ENCODE data around the gene TADA2A. TPM values are rescaled to one million over a fixed set of nuclear protein-coding genes. Genes with fewer than 3 reads are reported as not detected.
"Not testable (repeated sequence)": the region's sequence is repeated elsewhere in the genome, so short reads cannot be mapped to it uniquely, and the experiment has no call there.

The TADA2A gene
- total RNA-seq, 2 experiments from 2014 or later: 40.9 to 45.0 TPM

DNA sequence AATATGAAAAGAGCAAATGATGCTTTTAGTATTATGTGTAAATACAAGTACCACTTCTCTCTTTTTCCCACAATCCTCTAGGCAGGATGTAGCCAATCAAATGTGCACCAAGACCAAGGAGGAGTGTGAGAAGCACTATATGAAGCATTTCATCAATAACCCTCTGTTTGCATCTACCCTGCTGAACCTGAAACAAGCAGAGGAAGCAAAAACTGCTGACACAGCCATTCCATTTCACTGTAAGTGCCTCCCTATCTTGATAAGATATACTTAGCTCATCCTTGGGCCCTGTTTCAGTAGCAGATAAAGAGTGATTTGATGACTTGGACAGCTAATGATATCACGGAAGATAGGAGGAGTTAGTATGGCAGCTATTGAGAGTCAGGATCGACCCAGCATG is 33.7 kb downstream of the TADA2A start:
- peaks cover 8% of the 10 kb centered on the region for H3K4me1 Mint-ChIP-seq
- H3K9me3 Mint-ChIP-seq: no peaks in the 10 kb centered on the region
- POLR2A ChIA-PET: no interaction called here
- no peak overlapping the region for H3K27ac Mint-ChIP-seq
- no peaks in the 10 kb centered on the region for H3K27me3 Mint-ChIP-seq
- peaks cover 49% of the 10 kb centered on the region for H3K36me3 Mint-ChIP-seq (ENCODE audit: low read depth)
- CTCF ChIA-PET: interaction anchor here (0.7 to 1.1 kb wide), 2 partner anchors 9 to 16 kb away, joined by 3 to 5 read pairs; no protein-coding TSS in a partner anchor
- no peak overlapping the region for H3K4me3 Mint-ChIP-seq
- DNase-seq: no peak

DNA sequence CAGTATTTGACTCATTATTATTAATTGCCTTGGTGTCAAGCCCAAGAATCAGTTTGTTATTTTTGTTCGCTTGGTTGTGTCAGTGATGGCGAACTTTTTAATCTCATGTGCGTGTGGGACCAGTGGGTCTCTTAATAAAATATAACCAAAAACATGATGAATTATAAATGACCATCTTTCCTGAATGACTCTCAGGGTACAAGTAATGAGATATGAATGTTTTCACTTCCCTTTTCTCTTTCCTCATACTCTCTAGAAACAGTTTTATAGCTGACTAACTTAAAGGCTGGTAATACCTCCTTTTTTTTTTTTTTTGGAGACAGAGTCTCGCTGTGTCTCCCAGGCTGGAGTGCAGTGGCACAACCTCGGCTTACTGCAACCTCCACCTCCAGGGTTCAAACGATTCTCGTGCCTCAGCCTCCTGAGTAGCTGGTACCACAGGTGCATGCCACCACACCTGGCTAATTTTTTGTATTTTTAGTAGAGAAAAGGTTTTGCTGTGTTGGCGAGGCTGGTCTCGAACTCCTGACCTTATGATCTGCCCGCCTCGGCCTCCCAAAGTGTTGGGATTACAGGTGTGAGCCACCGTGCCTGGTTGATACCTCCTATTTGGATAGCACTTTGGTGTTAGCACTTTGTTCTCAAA is 34.8 kb downstream of the TADA2A start:
- Mint-ChIP-seq H3K27ac (peak overlapping the region; percentile 25), H3K36me3 (ENCODE audit: low read depth) (peaks cover 49% of the 10 kb centered on the region)
- H3K27me3 Mint-ChIP-seq, POLR2A ChIA-PET, DNase-seq, H3K4me3 Mint-ChIP-seq, H3K4me1 Mint-ChIP-seq, H3K9me3 Mint-ChIP-seq: not testable (repeated sequence)
- CTCF ChIA-PET: interaction anchor here (1.1 kb wide), 1 partner anchor 10 kb away, joined by 5 read pairs; no protein-coding TSS in a partner anchor

DNA sequence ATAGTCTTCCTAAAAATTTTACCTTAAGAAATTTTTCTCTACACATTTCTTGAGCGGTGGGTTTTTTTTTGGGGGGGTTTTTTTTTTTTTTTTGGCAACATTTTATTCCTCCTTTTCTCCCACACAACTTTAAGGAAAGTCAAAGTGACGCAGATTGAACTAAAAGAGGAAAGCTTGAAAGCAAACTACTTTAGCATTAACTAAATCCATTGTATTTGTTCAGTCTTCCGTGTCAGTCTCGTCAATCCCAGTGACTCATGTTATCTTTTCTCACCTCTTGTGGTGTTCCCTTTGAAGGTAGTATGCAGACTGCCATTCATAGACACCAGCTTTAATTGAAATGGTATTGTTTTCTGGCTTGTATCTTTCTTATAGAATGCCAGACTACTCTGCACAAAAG is 39.3 kb downstream of the TADA2A start:
- Mint-ChIP-seq H3K36me3 (ENCODE audit: low read depth) (peaks cover 47% of the 10 kb centered on the region), H3K4me3 (no peak overlapping the region), H3K27me3 (no peaks in the 10 kb centered on the region), H3K27ac (no peak overlapping the region), H3K4me1 (no peaks in the 10 kb centered on the region), H3K9me3 (no peaks in the 10 kb centered on the region)
- DNase-seq: no peak
- POLR2A ChIA-PET: no interaction called here
- CTCF ChIA-PET: interaction anchor here (0.6 kb wide), 1 partner anchor 162 kb away, joined by 4 read pairs; no protein-coding TSS in a partner anchor

DNA sequence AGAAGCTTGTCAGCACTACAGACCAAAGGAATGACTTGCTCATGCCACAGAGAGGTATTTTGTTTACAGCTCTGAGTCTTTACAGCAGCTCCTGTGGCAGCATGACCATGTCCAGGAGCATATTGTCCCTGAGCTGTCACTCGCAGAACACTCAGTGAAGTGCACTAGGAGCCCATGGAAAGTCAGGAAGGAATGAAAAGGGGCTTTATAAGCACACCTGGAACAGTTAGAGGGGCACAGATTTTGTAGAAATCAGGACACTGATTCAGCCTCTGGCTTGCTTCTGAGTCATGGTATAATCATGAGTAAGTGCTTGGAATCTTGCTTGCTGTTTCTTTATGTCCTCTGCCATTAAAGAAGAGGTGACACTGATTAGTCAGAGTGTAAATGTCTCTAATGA is 41.0 kb downstream of the TADA2A start:
- Mint-ChIP-seq H3K27ac (no peak overlapping the region), H3K4me1 (no peaks in the 10 kb centered on the region), H3K27me3 (no peaks in the 10 kb centered on the region), H3K9me3 (no peaks in the 10 kb centered on the region), H3K4me3 (no peak overlapping the region), H3K36me3 (ENCODE audit: low read depth) (peaks cover 41% of the 10 kb centered on the region)
- POLR2A ChIA-PET: no interaction called here
- no peak for DNase-seq
- CTCF ChIA-PET: interaction anchor here (1.0 to 1.6 kb wide), 2 partner anchors 18 to 74 kb away, joined by 4 read pairs; no protein-coding TSS in a partner anchor

DNA sequence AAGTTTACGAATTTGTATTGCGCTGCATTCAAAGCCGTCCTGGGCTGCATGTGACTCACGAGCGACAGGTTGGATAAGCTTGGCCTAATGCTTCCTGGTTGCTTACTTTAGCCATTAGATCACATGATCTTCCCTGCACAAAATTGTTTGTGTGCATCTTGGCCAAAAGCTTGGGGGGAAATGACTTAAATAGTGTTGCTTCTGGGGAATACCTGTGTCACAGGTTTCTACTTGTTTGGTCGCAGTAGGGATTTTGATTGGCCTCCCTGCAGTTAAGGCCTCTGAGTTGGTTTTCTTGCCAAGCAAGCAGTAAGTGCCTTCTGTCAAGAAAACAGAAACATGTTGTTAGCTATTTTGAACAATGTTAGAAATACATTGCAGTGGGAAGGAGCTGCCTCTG is 43.4 kb downstream of the TADA2A start:
- Mint-ChIP-seq H3K4me1 (no peaks in the 10 kb centered on the region), H3K9me3 (no peaks in the 10 kb centered on the region), H3K4me3 (no peak overlapping the region), H3K27ac (no peak overlapping the region), H3K36me3 (ENCODE audit: low read depth) (peaks cover 38% of the 10 kb centered on the region), H3K27me3 (no peaks in the 10 kb centered on the region)
- DNase-seq: no peak
- ChIA-PET POLR2A (no interaction called here), CTCF (interaction anchor here (0.6 to 1.6 kb wide), 7 partner anchors 11 to 275 kb away, joined by 3 to 5 read pairs (median 4); no protein-coding TSS in a partner anchor)

DNA sequence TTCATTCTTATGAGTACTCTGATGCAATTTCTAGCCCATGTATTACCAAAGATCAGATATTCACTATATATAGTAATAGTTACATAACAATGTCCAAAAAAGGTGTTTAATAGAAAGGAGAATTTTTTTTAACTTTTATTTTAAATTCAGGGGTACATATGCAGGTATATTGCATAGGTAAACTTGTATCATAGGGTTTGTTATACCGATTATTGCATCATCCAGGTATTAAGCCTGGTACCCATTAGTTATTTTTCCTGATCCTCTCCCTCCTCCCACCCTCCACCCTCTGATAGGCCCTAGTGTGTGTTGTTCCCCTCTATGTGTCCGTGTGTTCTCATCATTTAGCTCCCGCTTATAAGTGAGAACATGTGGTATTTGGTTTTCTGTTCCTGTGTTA is 51.1 kb downstream of the TADA2A start:
- H3K4me3 Mint-ChIP-seq, H3K4me1 Mint-ChIP-seq, H3K27ac Mint-ChIP-seq, H3K9me3 Mint-ChIP-seq, H3K27me3 Mint-ChIP-seq, DNase-seq, POLR2A ChIA-PET: not testable (repeated sequence)
- H3K36me3 Mint-ChIP-seq (ENCODE audit: low read depth): peaks cover 26% of the 10 kb centered on the region
- CTCF ChIA-PET: interaction anchor here (0.9 to 1.0 kb wide), 2 partner anchors 22 to 51 kb away, joined by 3 read pairs; partner anchors contain the start of genes ACACA and TADA2A

DNA sequence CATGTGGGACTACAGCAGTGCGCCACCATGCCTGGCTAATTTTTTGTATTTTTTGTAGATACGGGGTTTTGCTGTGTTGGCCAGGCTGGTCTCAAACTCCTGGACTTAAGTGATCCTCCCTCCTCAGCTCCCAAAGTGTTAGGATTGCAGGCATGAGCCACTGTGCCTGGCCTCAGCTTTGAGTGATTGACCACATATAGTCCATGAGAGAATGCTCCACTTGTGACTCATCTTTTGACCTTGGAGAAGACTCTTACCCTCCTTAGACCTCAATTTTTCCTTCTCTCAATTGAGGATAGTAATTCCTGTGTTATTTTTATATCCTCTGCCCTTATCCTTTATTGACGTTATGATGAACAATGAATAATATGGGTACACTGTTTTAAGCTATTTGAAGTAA is 52.1 kb downstream of the TADA2A start:
- POLR2A ChIA-PET: no interaction called here

DNA sequence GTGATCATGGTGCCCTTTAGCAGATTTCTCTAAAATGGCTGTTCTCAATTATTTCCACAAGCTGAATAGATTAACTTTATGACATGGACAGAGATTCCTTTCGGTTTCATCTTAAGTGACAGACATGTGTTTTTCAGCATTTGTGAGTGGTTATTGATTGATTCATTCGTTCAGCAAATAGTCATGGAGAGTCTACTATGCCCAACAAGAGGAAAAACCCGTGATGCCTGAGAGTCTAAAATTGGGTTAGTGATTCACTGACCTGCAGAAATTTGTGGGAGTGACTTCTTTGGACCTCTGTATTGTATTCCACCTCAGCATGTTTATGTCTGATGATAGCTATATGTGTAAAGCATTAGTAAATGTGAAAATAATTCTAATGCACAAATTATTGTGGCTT is 55.0 kb downstream of the TADA2A start:
- H3K27ac Mint-ChIP-seq: peak overlapping the region; percentile 1
- H3K27me3 Mint-ChIP-seq: no peaks in the 10 kb centered on the region
- no peaks in the 10 kb centered on the region for H3K9me3 Mint-ChIP-seq
- DNase-seq: no peak
- peaks cover 34% of the 10 kb centered on the region for H3K36me3 Mint-ChIP-seq (ENCODE audit: low read depth)
- H3K4me3 Mint-ChIP-seq: no peak overlapping the region
- ChIA-PET CTCF (interaction anchor here (1.3 kb wide), 1 partner anchor 15 kb away, joined by 3 read pairs; no protein-coding TSS in a partner anchor), POLR2A (no interaction called here)
- H3K4me1 Mint-ChIP-seq: peaks cover 15% of the 10 kb centered on the region

More for the DNA sequence above, 52.1 kb downstream of the TADA2A start:
- CTCF ChIA-PET: interaction anchor here (0.6 to 1.0 kb wide), 3 partner anchors 13 to 52 kb away, joined by 3 to 4 read pairs (median 3); partner anchors contain the start of genes ACACA and TADA2A
- H3K9me3 Mint-ChIP-seq: no peaks in the 10 kb centered on the region
- DNase-seq: no peak
- H3K36me3 Mint-ChIP-seq (ENCODE audit: low read depth): peaks cover 21% of the 10 kb centered on the region
- H3K4me1 Mint-ChIP-seq: peaks cover 6% of the 10 kb centered on the region
- H3K27ac Mint-ChIP-seq: no peak overlapping the region
- H3K27me3 Mint-ChIP-seq: no peaks in the 10 kb centered on the region
- H3K4me3 Mint-ChIP-seq: no peak overlapping the region

DNA sequence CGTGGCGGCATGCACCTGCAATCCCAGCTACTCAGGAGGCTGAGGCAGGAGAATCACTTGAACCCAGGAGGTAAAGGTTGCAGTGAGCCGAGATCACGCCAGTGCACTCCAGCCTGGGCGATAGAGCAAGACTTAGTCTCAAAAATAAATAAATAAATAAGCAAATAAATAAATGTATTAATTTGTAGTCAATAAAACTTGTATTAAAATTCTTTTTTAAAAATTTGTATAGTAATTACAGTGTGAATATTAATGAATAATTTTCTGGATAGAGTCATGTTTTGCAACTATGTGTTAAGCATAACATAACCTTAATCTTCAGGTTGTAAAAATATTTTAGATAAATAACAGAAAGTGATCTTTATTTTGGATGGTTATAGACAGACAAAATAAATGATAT is 55.8 kb downstream of the TADA2A start:
- no peaks in the 10 kb centered on the region for H3K9me3 Mint-ChIP-seq
- ChIA-PET POLR2A (no interaction called here), CTCF (no interaction called here)
- no peak overlapping the region for H3K27ac Mint-ChIP-seq
- H3K36me3 Mint-ChIP-seq (ENCODE audit: low read depth): peaks cover 37% of the 10 kb centered on the region
- peaks cover 15% of the 10 kb centered on the region for H3K4me1 Mint-ChIP-seq
- no peak overlapping the region for H3K4me3 Mint-ChIP-seq
- H3K27me3 Mint-ChIP-seq: no peaks in the 10 kb centered on the region
- DNase-seq: no peak

DNA sequence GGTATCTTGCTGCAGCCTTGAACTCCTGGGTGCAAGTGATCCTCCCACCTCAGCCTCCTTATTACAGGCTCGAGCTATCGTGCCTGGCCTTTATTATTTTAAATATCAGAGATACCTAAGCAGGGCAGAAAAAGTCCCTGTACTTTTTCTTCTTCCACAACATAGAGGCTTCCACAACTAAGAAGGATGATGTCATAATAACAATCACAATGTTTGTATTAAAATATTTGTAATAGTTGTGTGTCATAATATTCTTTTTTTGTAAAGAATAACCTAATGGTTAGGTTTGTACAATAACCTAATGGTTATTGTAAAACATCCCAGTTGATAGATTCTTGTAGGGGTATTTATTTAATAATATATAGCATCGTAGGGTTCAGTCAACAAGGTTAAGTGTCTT is 56.4 kb downstream of the TADA2A start:
- Mint-ChIP-seq H3K9me3 (no peaks in the 10 kb centered on the region), H3K4me3 (no peak overlapping the region), H3K27me3 (no peaks in the 10 kb centered on the region), H3K36me3 (ENCODE audit: low read depth) (peaks cover 39% of the 10 kb centered on the region), H3K4me1 (peaks cover 15% of the 10 kb centered on the region), H3K27ac (no peak overlapping the region)
- CTCF ChIA-PET: interaction anchor here (1.1 to 1.4 kb wide), 2 partner anchors 14 to 19 kb away, joined by 4 read pairs; no protein-coding TSS in a partner anchor
- DNase-seq: no peak
- POLR2A ChIA-PET: no interaction called here

DNA sequence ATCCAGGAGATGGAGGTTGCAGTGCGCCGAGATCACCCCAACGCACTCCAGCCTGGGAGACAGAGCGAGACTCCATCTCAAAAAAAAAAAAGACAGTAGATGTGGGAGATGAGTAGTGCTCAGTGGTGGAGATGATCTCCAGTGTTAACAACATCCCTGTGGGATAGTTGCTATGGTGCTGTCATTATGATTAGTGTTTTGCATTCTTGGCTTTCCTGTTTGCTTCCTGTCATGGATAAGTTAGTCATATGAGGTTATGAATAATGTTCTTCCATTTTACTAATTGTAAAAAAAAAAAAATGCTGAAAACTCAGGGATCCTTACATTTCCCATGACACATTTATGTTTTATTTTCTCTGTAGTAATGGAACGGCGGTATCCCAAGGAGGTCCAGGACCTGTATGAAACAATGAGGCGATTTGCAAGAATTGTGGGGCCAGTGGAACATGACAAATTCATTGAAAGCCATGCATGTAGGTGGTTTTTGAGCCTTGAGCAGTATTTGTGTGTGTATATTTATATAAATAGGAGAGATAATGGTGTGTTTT is 58.5 kb downstream of the TADA2A start:
- ChIA-PET POLR2A (no interaction called here), CTCF (interaction anchor here (0.7 kb wide), 1 partner anchor 70 kb away, joined by 5 read pairs; no protein-coding TSS in a partner anchor)
- peaks cover 40% of the 10 kb centered on the region for H3K36me3 Mint-ChIP-seq (ENCODE audit: low read depth)
- no peak overlapping the region for H3K27ac Mint-ChIP-seq
- no peaks in the 10 kb centered on the region for H3K9me3 Mint-ChIP-seq
- H3K4me3 Mint-ChIP-seq: no peak overlapping the region
- H3K27me3 Mint-ChIP-seq: no peaks in the 10 kb centered on the region
- H3K4me1 Mint-ChIP-seq: peaks cover 15% of the 10 kb centered on the region
- DNase-seq: no peak

DNA sequence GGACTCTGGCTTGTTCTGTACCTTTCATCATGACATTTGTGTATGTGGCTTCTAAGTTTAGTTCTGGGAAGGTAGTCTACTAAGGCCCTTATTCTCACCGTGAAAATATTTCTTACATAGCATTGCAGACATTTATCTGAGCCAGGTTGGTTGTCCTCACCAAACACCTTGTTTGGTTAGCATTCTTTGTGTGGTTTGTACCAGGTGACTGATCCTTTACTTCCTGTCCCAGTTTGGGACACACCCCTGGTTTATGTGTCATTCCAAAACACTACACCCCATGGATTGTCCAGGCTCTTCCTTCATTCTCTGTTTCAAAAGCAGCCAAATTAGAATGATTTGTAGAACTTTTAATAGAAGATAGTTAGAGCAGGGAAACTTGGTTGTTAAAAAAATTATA is 59.8 kb downstream of the TADA2A start:
- Mint-ChIP-seq H3K4me1 (peaks cover 10% of the 10 kb centered on the region), H3K36me3 (ENCODE audit: low read depth) (peaks cover 43% of the 10 kb centered on the region), H3K9me3 (no peaks in the 10 kb centered on the region), H3K27me3 (no peaks in the 10 kb centered on the region), H3K27ac (peak overlapping the region; percentile 0), H3K4me3 (no peak overlapping the region)
- ChIA-PET CTCF (interaction anchor here (0.8 kb wide), 1 partner anchor 860 kb away, joined by 3 read pairs; no protein-coding TSS in a partner anchor), POLR2A (no interaction called here)
- DNase-seq: no peak

DNA sequence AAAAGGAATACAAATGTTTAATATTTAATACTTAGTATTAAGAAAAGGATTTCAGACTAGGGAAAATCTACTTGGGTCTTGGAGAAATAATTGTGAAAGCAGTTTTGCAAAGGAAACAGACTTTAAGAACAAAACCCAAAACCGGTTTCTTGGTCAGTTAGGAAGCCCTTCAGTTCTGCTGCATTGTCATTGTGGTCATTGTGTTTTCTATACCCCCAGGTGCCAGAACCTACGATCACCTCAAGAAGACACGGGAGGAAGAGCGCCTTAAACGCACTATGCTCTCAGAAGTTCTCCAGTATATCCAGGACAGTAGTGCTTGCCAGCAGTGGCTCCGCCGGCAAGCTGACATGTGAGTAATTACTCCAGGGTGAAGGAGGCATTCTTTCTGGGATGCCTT is 63.5 kb downstream of the TADA2A start:
- no peak overlapping the region for H3K27ac Mint-ChIP-seq
- no peaks in the 10 kb centered on the region for H3K27me3 Mint-ChIP-seq
- peaks cover 43% of the 10 kb centered on the region for H3K36me3 Mint-ChIP-seq (ENCODE audit: low read depth)
- no peaks in the 10 kb centered on the region for H3K9me3 Mint-ChIP-seq
- no peak for DNase-seq
- ChIA-PET POLR2A (no interaction called here), CTCF (interaction anchor here (0.7 kb wide), 1 partner anchor 38 kb away, joined by 3 read pairs; no protein-coding TSS in a partner anchor)
- H3K4me3 Mint-ChIP-seq: no peak overlapping the region
- H3K4me1 Mint-ChIP-seq: peaks cover 9% of the 10 kb centered on the region
